ENCODE measurements around the gene NFIA. TPM values are rescaled to one million over a fixed set of nuclear protein-coding genes. Genes with fewer than 3 reads are reported as not detected.

Gene NFIA
- total RNA-seq, 1 experiment from 2014 or later: 0.35 TPM

DNA sequence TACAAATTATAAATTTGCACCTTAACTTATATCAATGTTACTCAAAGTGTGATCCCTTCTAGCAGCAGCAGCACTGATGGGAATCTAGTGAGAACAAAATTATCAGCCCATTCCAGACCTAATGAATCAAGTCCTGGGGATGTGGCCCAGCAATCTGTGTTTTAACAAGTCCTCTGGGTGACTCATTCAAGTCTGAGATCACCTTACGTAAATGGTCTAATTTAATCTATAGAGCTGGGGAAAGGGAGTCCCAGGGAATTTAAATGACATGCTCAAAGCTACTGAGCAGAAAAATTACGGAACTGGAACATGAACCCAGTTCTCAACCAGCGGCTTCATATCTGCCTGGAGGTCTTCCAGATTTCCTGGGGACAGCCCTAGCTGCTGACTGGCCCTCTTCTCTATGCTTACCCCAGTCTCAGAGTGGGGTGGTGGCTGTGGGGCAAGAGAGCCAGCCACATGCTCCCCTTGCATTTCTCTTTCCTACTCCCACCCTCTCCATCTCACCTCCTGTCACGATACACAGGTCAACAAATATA is 422.6 kb downstream of the NFIA start:
- Histone ChIP-seq H2BK15ac (ENCODE audit: low read depth, low read length) (no peak overlapping the region), H3K4ac (ENCODE audit: low read depth, low read length) (no peak overlapping the region), H4K91ac (ENCODE audit: insufficient read length, low read depth, low read length) (no peak overlapping the region), H3K18ac (ENCODE audit: insufficient read length, low read depth, low read length) (no peak overlapping the region), H3K4me1 (ENCODE audit: insufficient read depth, low read length) (no peaks in the 10 kb centered on the region), H2BK5ac (ENCODE audit: insufficient read length, low read length) (no peak overlapping the region), H3T11ph (ENCODE audit: low read length) (no peak overlapping the region), H3K27me3 (ENCODE audit: insufficient read depth, low read length) (no peaks in the 10 kb centered on the region), H3K79me1 (ENCODE audit: insufficient read depth, low read depth, low read length, poor library complexity, severe bottlenecking) (no peaks in the 10 kb centered on the region), H3K23ac (ENCODE audit: insufficient read length, low read depth, low read length) (no peak overlapping the region), H4K8ac (replicated peaks; ENCODE audit: insufficient read length, low read depth, low read length) (no peak overlapping the region), H2AK5ac (ENCODE audit: insufficient read length, low read length) (no peak overlapping the region), H3K27ac (ENCODE audit: insufficient read length, low read depth, low read length) (no peak overlapping the region), H3K79me2 (ENCODE audit: insufficient read depth, low read length) (no peaks in the 10 kb centered on the region), H3K14ac (ENCODE audit: insufficient read depth, low read length) (no peak overlapping the region), H4K5ac (ENCODE audit: insufficient read length, low read depth, low read length) (no peak overlapping the region), H2BK12ac (ENCODE audit: insufficient read length, low read depth, low read length) (no peak overlapping the region), H2BK120ac (ENCODE audit: low read depth, low read length, poor library complexity, severe bottlenecking) (no peak overlapping the region), H3K9me3 (ENCODE audit: control insufficient read depth, low read depth, low read length) (no peaks in the 10 kb centered on the region), H3K9ac (ENCODE audit: extremely low read depth, insufficient read length, low read length) (no peak overlapping the region), H3K23me2 (ENCODE audit: insufficient read length, low read depth, low read length, poor library complexity, severe bottlenecking) (no peaks in the 10 kb centered on the region), H3K56ac (ENCODE audit: insufficient read length, low read depth, low read length) (no peak overlapping the region), H3K4me2 (ENCODE audit: insufficient read depth, insufficient read length, low read length) (no peak overlapping the region), H2BK20ac (ENCODE audit: low read depth, low read length, poor library complexity, severe bottlenecking) (no peak overlapping the region), H4K20me1 (ENCODE audit: control insufficient read depth, insufficient read depth, insufficient read length) (no peaks in the 10 kb centered on the region), H2AFZ (ENCODE audit: low read length) (no peak overlapping the region)
- DNase-seq: no peak
- no peaks in the 10 kb centered on the region; the same call in none of the 2 replicates for H3K27me3 Mint-ChIP-seq (ENCODE audit: low read depth)
- H3K36me3 Mint-ChIP-seq (ENCODE audit: insufficient read depth in 1 of 3, low read depth in 3 of 3): no peaks in the 10 kb centered on the region; a peak in 1 of 7 replicates
- WGBS (ENCODE audit: extremely low coverage, insufficient read length, low lambda C conversion rate): no CpG with 5 or more reads among the region's 4 CpGs
- TF ChIP-seq, protein P1, sequence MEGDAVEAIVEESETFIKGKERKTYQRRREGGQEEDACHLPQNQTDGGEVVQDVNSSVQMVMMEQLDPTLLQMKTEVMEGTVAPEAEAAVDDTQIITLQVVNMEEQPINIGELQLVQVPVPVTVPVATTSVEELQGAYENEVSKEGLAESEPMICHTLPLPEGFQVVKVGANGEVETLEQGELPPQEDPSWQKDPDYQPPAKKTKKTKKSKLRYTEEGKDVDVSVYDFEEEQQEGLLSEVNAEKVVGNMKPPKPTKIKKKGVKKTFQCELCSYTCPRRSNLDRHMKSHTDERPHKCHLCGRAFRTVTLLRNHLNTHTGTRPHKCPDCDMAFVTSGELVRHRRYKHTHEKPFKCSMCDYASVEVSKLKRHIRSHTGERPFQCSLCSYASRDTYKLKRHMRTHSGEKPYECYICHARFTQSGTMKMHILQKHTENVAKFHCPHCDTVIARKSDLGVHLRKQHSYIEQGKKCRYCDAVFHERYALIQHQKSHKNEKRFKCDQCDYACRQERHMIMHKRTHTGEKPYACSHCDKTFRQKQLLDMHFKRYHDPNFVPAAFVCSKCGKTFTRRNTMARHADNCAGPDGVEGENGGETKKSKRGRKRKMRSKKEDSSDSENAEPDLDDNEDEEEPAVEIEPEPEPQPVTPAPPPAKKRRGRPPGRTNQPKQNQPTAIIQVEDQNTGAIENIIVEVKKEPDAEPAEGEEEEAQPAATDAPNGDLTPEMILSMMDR (conservative IDR thresholded peaks at IDR 0.05): no peak
- peaks cover 11 to 14% of the 10 kb centered on the region in 2 experiments for H3K4me1 Mint-ChIP-seq
- H3K9me3 Mint-ChIP-seq: peaks cover 0 to 6% of the 10 kb centered on the region in 2 experiments; a peak in 1 of 5 replicates
- no peak overlapping the region for H3K27ac Mint-ChIP-seq
- H3K4me3 Mint-ChIP-seq: no peak overlapping the region

Data from H9 (cell line).